Measurements from ENCODE around the gene TAB2.

TAB2 gene

GRCh38 chr6:149389509-149390297 lies 72.2 kb downstream of the TAB2 start:
- Histone ChIP-seq H3K27ac (ENCODE audit: low read depth, low read length, severe bottlenecking) (no peak overlapping the region), H3K4me3 (ENCODE audit: extremely low read depth, insufficient read depth, low read length, poor library complexity, severe bottlenecking) (no peak overlapping the region), H3K36me3 (ENCODE audit: control insufficient read depth, insufficient read depth, low read length) (peaks cover 35% of the 10 kb centered on the region), H3K4me1 (ENCODE audit: control insufficient read depth, insufficient read depth, low read length, poor library complexity, severe bottlenecking) (no peaks in the 10 kb centered on the region), H3K9me3 (ENCODE audit: control insufficient read depth, low read length) (peaks cover 4% of the 10 kb centered on the region)
- no CpG with 5 or more reads among the region's 3 CpGs for WGBS, 2 experiments (ENCODE audit: insufficient coverage in 2 of 2)

- no peak overlapping the region for H3K4me3 ChIP-seq (ENCODE audit: extremely low read depth, insufficient read depth, low read length, poor library complexity, severe bottlenecking)
- H3K9me3 ChIP-seq (ENCODE audit: control insufficient read depth, low read length), result no peaks in the 10 kb centered on the region
- no peaks in the 10 kb centered on the region for H3K4me1 ChIP-seq (ENCODE audit: control insufficient read depth, insufficient read depth, low read length, poor library complexity, severe bottlenecking)
- WGBS, 2 experiments (ENCODE audit: insufficient coverage in 2 of 2), result 83 to 91% methylated on average over 1 to 4 of the region's 6 CpGs
- H3K36me3 ChIP-seq (ENCODE audit: control insufficient read depth, insufficient read depth, low read length), result peaks cover 37% of the 10 kb centered on the region
- H3K27ac ChIP-seq (ENCODE audit: low read depth, low read length, severe bottlenecking), result no peak overlapping the region
These were observed 74.6 kb downstream of the TAB2 start for GRCh38 chr6:149392093-149392492.

DNA sequence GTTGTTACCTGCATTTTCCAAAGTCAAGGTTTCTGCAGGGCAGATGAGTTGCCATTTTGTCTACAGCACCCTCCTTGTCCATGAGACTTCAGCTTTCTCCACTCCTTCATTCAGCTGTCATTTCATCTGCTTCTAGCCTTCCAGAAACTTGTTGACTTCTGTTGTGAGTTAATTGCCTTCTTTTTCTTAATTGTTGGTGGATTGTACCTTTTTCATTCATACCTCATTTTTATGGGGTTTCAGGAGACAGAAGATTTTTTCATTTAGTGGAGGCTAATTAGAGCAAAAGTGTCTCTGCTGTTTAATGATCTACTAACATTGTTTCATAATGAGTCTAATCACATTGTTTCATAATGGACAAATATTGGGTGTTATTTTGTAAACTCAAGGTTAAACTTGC lies 75.0 kb downstream of the TAB2 start:
- Histone ChIP-seq H3K4me1 (ENCODE audit: control insufficient read depth, insufficient read depth, low read length, poor library complexity, severe bottlenecking) (no peaks in the 10 kb centered on the region), H3K27ac (ENCODE audit: low read depth, low read length, severe bottlenecking) (no peak overlapping the region), H3K9me3 (ENCODE audit: control insufficient read depth, low read length) (no peaks in the 10 kb centered on the region), H3K4me3 (ENCODE audit: extremely low read depth, insufficient read depth, low read length, poor library complexity, severe bottlenecking) (no peak overlapping the region), H3K36me3 (ENCODE audit: control insufficient read depth, insufficient read depth, low read length) (peaks cover 41% of the 10 kb centered on the region)

- peaks cover 44% of the 10 kb centered on the region for H3K36me3 ChIP-seq (ENCODE audit: control insufficient read depth, insufficient read depth, low read length)
- H3K27ac ChIP-seq (ENCODE audit: low read depth, low read length, severe bottlenecking), result no peak overlapping the region
- H3K4me1 ChIP-seq (ENCODE audit: control insufficient read depth, insufficient read depth, low read length, poor library complexity, severe bottlenecking), result no peaks in the 10 kb centered on the region
- H3K4me3 ChIP-seq (ENCODE audit: extremely low read depth, insufficient read depth, low read length, poor library complexity, severe bottlenecking), result no peak overlapping the region
- H3K9me3 ChIP-seq (ENCODE audit: control insufficient read depth, low read length), result no peaks in the 10 kb centered on the region
These were observed 75.6 kb downstream of the TAB2 start for GRCh38 chr6:149393002-149393679.

- Histone ChIP-seq H3K27ac (ENCODE audit: low read depth, low read length, severe bottlenecking) (no peak overlapping the region), H3K4me1 (ENCODE audit: control insufficient read depth, insufficient read depth, low read length, poor library complexity, severe bottlenecking) (no peaks in the 10 kb centered on the region), H3K4me3 (ENCODE audit: extremely low read depth, insufficient read depth, low read length, poor library complexity, severe bottlenecking) (no peak overlapping the region), H3K36me3 (ENCODE audit: control insufficient read depth, insufficient read depth, low read length) (peaks cover 46% of the 10 kb centered on the region), H3K9me3 (ENCODE audit: control insufficient read depth, low read length) (no peaks in the 10 kb centered on the region)
These were observed 77.7 kb downstream of the TAB2 start for GRCh38 chr6:149395185-149395584.

GRCh38 chr6:149397384-149397783 lies 79.9 kb downstream of the TAB2 start:
- Histone ChIP-seq H3K9me3 (ENCODE audit: control insufficient read depth, low read length) (no peaks in the 10 kb centered on the region), H3K36me3 (ENCODE audit: control insufficient read depth, insufficient read depth, low read length) (peaks cover 47% of the 10 kb centered on the region), H3K4me1 (ENCODE audit: control insufficient read depth, insufficient read depth, low read length, poor library complexity, severe bottlenecking) (no peaks in the 10 kb centered on the region), H3K4me3 (ENCODE audit: extremely low read depth, insufficient read depth, low read length, poor library complexity, severe bottlenecking) (no peak overlapping the region), H3K27ac (ENCODE audit: low read depth, low read length, severe bottlenecking) (no peak overlapping the region)
- 97 to 100% methylated on average over 3 to 4 of the region's 6 CpGs for WGBS, 2 experiments (ENCODE audit: insufficient coverage in 2 of 2)

DNA sequence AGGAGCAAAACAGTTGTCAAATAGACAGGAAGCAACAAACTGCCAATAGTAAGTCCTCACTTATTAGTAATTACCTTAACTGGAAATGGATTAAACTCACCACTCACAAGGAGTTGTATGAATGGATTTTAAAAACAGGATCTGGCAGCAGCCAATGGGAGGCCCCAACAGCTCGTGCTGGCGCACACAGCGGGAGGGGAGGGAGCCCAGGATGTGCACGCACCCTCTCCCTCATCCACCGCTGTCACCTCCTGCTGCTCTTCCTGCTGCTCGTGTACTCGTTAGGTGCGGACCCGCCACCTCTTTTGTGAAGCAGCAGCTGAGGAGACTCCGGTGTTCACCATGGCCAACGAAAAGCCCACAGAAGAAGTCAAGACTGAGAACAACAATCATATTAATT lies 82.5 kb downstream of the TAB2 start, which contains the start of gene SUMO4:
SUMO4 (plus strand) TSS at position 213 of the 400 bp plus-strand sequence; CDS start at position 343, 130 bp downstream.
- Histone ChIP-seq H3K9me3 (ENCODE audit: control insufficient read depth, low read length) (no peaks in the 10 kb centered on the region), H3K4me1 (ENCODE audit: control insufficient read depth, insufficient read depth, low read length, poor library complexity, severe bottlenecking) (no peaks in the 10 kb centered on the region), H3K36me3 (ENCODE audit: control insufficient read depth, insufficient read depth, low read length) (peaks cover 59% of the 10 kb centered on the region), H3K4me3 (ENCODE audit: extremely low read depth, insufficient read depth, low read length, poor library complexity, severe bottlenecking) (no peak within 1 kb of the TSS), H3K27ac (ENCODE audit: low read depth, low read length, severe bottlenecking) (no peak within 1 kb of the TSS)
- 89 to 96% methylated on average over 5 to 10 of the region's 11 CpGs for WGBS, 2 experiments (ENCODE audit: insufficient coverage in 2 of 2)

- H3K27ac ChIP-seq (ENCODE audit: low read depth, low read length, severe bottlenecking), result no peak overlapping the region
- no peaks in the 10 kb centered on the region for H3K9me3 ChIP-seq (ENCODE audit: control insufficient read depth, low read length)
- peaks cover 54% of the 10 kb centered on the region for H3K36me3 ChIP-seq (ENCODE audit: control insufficient read depth, insufficient read depth, low read length)
- 93 to 100% methylated on average over 2 of the region's 3 CpGs for WGBS, 2 experiments (ENCODE audit: insufficient coverage in 2 of 2)
- H3K4me1 ChIP-seq (ENCODE audit: control insufficient read depth, insufficient read depth, low read length, poor library complexity, severe bottlenecking), result no peaks in the 10 kb centered on the region
- no peak overlapping the region for H3K4me3 ChIP-seq (ENCODE audit: extremely low read depth, insufficient read depth, low read length, poor library complexity, severe bottlenecking)
These were observed 86.0 kb downstream of the TAB2 start for GRCh38 chr6:149403534-149403933.

DNA sequence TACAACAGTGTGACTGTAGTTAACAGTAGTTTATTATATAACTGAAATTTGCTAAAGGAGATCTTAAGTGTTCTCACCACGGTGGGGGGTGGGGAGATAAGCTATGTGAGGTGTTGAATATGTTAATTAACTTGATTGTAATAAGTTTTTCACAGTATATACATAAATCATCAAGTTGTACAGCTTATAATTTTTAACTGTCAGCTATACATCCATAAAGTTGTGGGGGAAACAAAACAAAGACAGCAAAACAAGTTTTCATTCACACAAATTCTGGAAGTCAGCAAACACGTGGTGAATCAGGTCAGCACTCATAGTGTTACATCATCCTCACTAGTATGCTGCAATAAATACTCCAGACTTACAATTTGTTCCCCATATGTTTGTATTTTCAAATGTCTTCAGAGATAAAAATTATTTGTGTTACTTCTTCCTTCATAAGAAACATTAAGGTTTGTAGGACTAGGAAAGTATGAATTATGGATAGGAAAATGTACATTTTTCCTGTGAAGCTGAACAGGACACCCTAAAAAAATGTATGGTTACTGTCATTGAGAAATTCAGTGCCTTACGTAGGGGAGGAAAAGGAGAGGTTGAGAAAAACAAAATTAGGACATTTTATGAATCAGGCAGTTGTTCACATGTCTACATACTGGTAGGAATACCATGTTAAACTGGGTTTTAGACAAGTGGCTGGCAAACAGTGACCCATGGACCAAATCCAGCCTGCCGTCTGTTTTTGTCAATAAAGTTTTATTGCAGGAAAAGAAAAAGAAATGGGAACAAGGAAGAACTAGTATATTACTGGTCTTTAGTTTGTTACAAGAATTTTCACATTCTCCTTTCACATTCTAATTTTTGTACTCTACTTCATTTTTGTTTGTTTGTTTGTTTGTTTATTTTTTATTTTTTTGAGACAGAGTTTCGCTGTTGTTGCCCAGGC lies 88.6 kb downstream of the TAB2 start:
- 94 to 100% methylated on average over 1 to 3 of the region's 5 CpGs for WGBS, 2 experiments (ENCODE audit: insufficient coverage in 2 of 2)
- peaks cover 63% of the 10 kb centered on the region for H3K36me3 ChIP-seq (ENCODE audit: control insufficient read depth, insufficient read depth, low read length)
- H3K4me1 ChIP-seq (ENCODE audit: control insufficient read depth, insufficient read depth, low read length, poor library complexity, severe bottlenecking), result no peaks in the 10 kb centered on the region
- H3K4me3 ChIP-seq (ENCODE audit: extremely low read depth, insufficient read depth, low read length, poor library complexity, severe bottlenecking), result no peak overlapping the region
- no peaks in the 10 kb centered on the region for H3K9me3 ChIP-seq (ENCODE audit: control insufficient read depth, low read length)
- H3K27ac ChIP-seq (ENCODE audit: low read depth, low read length, severe bottlenecking), result no peak overlapping the region

DNA sequence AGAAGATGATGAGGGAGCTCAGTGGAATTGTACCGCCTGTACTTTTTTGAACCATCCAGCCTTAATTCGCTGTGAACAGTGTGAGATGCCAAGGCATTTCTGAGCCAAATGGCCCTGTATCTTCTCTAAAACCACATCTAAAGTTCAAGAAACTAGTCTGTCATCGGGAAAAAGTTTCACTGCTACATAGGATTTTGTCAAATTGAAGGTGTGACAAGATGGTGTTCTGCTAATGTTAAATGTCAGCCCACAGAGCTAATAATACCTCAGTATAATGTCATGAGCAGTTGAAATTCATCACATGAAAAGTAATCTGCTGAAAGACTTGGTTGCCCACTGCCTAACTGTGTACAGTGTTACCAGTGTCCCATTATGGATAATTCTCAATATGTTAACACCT lies 92.1 kb downstream of the TAB2 start:
- Histone ChIP-seq H3K36me3 (ENCODE audit: control insufficient read depth, insufficient read depth, low read length) (peaks cover 50% of the 10 kb centered on the region), H3K27ac (ENCODE audit: low read depth, low read length, severe bottlenecking) (no peak overlapping the region), H3K4me3 (ENCODE audit: extremely low read depth, insufficient read depth, low read length, poor library complexity, severe bottlenecking) (no peak overlapping the region), H3K4me1 (ENCODE audit: control insufficient read depth, insufficient read depth, low read length, poor library complexity, severe bottlenecking) (no peaks in the 10 kb centered on the region), H3K9me3 (ENCODE audit: control insufficient read depth, low read length) (no peaks in the 10 kb centered on the region)
- WGBS, 2 experiments (ENCODE audit: insufficient coverage in 2 of 2), result 100% methylated on average over 1 to 2 of the region's 3 CpGs
